ENCODE measurements around the gene WNT6.

Gene WNT6

DNA sequence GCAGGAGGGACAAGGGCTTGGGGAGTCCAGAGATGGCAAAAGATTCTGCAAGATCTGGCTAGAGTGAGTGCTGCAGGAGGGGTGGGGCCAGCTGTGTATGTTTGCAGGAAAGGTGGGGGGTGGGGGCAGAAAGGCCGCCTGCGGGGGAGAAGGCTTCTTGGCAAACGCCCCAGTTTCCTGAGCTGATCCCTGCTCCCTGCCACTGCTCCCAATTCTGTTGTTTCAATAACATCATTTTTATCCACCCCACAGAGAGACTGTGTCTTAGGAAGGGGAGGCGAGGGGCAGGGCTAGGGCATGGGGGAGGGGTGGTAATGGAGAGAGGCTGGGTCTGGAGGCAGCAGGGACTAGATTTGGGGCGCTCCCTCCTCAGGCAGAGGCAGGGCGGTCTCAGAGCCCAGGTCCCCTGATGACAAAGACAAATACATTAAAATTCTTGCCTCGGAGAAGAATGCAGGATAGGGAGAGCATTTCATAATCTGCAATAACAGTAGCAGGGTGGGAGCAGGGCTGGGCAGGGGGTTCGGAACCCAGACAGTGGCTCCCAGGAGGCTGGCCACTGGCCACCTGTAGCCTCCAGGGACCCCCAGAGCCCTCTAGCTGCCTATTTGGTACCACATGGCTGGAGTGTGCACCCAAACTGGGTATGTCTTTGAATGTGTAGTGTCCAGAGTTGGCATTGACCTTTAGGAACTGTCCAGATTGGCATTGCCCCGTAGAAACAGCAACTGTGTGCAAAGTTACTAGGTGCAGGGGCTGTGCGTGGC lies 2.1 kb upstream of the WNT6 start:
- no peak overlapping the region for H3K4me2 ChIP-seq
- no peak overlapping the region for H3K27ac ChIP-seq
- H4K20me1 ChIP-seq = peaks cover 0 to 78% (median 37%) of the 10 kb centered on the region in 11 experiments; a peak in 16 of 22 replicates
- no peaks in the 10 kb centered on the region for H3K36me3 ChIP-seq
- H3K9me3 ChIP-seq (replicated peaks in 1 of 11) = peaks cover 0 to 5% (median 0%) of the 10 kb centered on the region in 11 experiments; a peak in 1 of 22 replicates
- no peak overlapping the region for H3K9ac ChIP-seq
- peaks cover 8 to 19% (median 13%) of the 10 kb centered on the region in 10 experiments; a peak in 19 of 20 replicates for H3K4me1 ChIP-seq
- no peak overlapping the region for H3K4me3 ChIP-seq
- no peak for TF ChIP-seq Cebpa-rat (IDR thresholded peaks at IDR 0.05)
- peaks cover 100% of the 10 kb centered on the region in 11 experiments for H3K27me3 ChIP-seq

- Histone ChIP-seq H3K9ac (no peak overlapping the region), H4K20me1 (peaks cover 0 to 79% (median 37%) of the 10 kb centered on the region in 11 experiments; a peak in 16 of 22 replicates), H3K27ac (no peak overlapping the region), H3K27me3 (peaks cover 100% of the 10 kb centered on the region in 11 experiments), H3K4me2 (no peak overlapping the region), H3K4me1 (peaks cover 8 to 19% (median 13%) of the 10 kb centered on the region in 10 experiments; a peak in 19 of 20 replicates), H3K36me3 (no peaks in the 10 kb centered on the region), H3K9me3 (replicated peaks in 1 of 11) (peaks cover 0 to 5% (median 0%) of the 10 kb centered on the region in 11 experiments; a peak in 1 of 22 replicates), H3K4me3 (no peak overlapping the region)
- TF ChIP-seq Cebpa-rat (IDR thresholded peaks at IDR 0.05) = no peak
Measured at GRCh38 chr2:218858138-218858445, 1.5 kb upstream of the WNT6 start.

- Histone ChIP-seq H3K36me3 (no peaks in the 10 kb centered on the region), H3K27ac (no peak overlapping the region), H4K20me1 (peaks cover 0 to 75% (median 34%) of the 10 kb centered on the region in 11 experiments; a peak in 16 of 22 replicates), H3K4me3 (peak overlapping the region in 7 of 10 experiments; percentile 20 to 59 (median 36); a peak in 7 of 20 replicates), H3K9me3 (replicated peaks in 1 of 11) (peaks cover 0 to 5% (median 0%) of the 10 kb centered on the region in 11 experiments; a peak in 1 of 22 replicates), H3K4me2 (peak overlapping the region; percentile 33 to 59 (median 45); a peak in 16 of 22 replicates), H3K9ac (no peak overlapping the region), H3K4me1 (peaks cover 8 to 19% (median 13%) of the 10 kb centered on the region in 10 experiments; a peak in 19 of 20 replicates), H3K27me3 (peaks cover 99 to 100% (median 100%) of the 10 kb centered on the region in 11 experiments)
- TF ChIP-seq Cebpa-rat (IDR thresholded peaks at IDR 0.05) = no peak
Measured at GRCh38 chr2:218858671-218859555, 692 bp upstream of the WNT6 start.

DNA sequence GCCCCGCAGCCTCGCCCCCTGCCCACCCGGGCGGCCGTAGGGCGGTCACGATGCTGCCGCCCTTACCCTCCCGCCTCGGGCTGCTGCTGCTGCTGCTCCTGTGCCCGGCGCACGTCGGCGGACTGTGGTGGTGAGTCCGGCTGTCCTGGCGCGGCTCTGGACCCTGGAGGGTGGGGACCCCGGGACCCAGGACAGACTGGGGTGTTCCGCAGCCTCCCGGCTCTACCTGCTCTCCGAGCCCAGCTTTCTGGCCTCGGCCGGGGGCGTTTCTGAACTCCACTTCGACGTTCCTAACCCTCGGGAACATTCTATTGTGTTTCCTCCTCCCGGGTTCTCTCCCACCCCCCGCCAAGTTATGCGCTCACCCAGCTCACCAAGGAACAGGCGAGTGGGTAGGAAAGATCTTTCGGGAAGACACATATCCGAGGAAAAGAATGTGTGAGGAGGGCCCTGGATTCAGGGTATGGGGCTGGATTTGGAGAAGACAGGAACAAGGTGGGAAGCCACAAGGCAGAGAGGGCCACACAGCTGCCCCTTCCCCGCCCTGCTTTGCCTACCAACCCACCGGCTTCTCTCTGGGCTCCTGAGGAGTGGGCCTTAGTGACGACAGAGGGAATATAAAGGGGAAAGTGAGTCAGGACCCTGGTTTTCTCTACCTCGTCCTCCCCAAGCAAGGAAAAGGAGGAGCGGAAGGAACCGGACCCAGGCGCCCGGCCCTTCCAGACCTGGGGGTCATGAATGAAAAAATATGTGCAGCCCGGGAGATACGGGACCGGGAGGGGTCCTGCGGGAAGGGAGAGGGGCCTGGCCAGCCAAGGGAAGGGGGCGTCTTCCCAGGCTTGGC lies 605 bp downstream of the WNT6 start:
- no peaks in the 10 kb centered on the region for H3K36me3 ChIP-seq
- no peak overlapping the region for H3K9ac ChIP-seq
- H3K4me1 ChIP-seq = peaks cover 8 to 19% (median 13%) of the 10 kb centered on the region in 10 experiments; a peak in 19 of 20 replicates
- peak overlapping the region; percentile 30 to 64 (median 52); a peak in 18 of 20 replicates for H3K4me3 ChIP-seq
- H3K4me2 ChIP-seq = peak overlapping the region; percentile 69 to 86 (median 76)
- no peak for TF ChIP-seq Cebpa-rat (IDR thresholded peaks at IDR 0.05)
- peaks cover 0 to 3% (median 0%) of the 10 kb centered on the region in 11 experiments; a peak in 1 of 22 replicates for H3K9me3 ChIP-seq (replicated peaks in 1 of 11)
- H3K27ac ChIP-seq = no peak overlapping the region
- H4K20me1 ChIP-seq = peaks cover 0 to 68% (median 31%) of the 10 kb centered on the region in 11 experiments; a peak in 16 of 22 replicates
- H3K27me3 ChIP-seq = peaks cover 96 to 100% (median 100%) of the 10 kb centered on the region in 11 experiments

DNA sequence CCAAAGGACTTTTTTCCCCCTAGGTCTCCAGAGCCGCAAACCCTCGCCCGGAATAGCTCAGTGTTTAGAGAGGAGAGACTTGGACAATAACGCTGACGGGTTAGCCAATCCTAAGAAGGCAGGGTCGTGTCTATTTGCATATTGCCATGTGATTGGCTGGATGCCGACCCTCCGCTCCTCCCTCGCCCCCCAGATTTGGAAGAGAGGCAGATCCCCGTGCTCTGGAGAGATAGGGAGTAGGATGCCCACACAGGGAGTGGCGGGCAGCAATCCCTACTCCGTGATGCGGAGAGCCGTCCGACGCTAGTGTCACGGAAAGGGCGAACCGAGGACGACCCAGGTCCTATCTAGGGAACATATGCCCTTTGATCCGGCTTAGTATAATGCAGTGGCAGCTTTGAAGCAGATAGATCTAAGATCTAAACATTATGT lies 1.4 kb downstream of the WNT6 start:
- peaks cover 8 to 19% (median 13%) of the 10 kb centered on the region in 10 experiments; a peak in 19 of 20 replicates for H3K4me1 ChIP-seq
- H3K27ac ChIP-seq = no peak overlapping the region
- TF ChIP-seq Cebpa-rat (IDR thresholded peaks at IDR 0.05) = no peak
- H3K4me3 ChIP-seq = peak overlapping the region in 3 of 10 experiments; percentile 14 to 40 (median 16); a peak in 3 of 20 replicates
- peak overlapping the region in 10 of 11 experiments; percentile 7 to 82 (median 59); a peak in 17 of 22 replicates for H3K4me2 ChIP-seq
- no peaks in the 10 kb centered on the region for H3K36me3 ChIP-seq
- H4K20me1 ChIP-seq = peaks cover 0 to 60% (median 31%) of the 10 kb centered on the region in 11 experiments; a peak in 16 of 22 replicates
- no peak overlapping the region for H3K9ac ChIP-seq
- no peaks in the 10 kb centered on the region for H3K9me3 ChIP-seq (replicated peaks in 1 of 11)
- H3K27me3 ChIP-seq = peaks cover 90 to 98% (median 97%) of the 10 kb centered on the region in 11 experiments

- peaks cover 8 to 16% (median 13%) of the 10 kb centered on the region in 10 experiments; a peak in 19 of 20 replicates for H3K4me1 ChIP-seq
- H3K27ac ChIP-seq = no peak overlapping the region
- H3K4me2 ChIP-seq = no peak overlapping the region; a peak in 1 of 22 replicates
- H4K20me1 ChIP-seq = peaks cover 0 to 53% (median 29%) of the 10 kb centered on the region in 11 experiments; a peak in 16 of 22 replicates
- peaks cover 84 to 97% (median 96%) of the 10 kb centered on the region in 11 experiments for H3K27me3 ChIP-seq
- H3K9ac ChIP-seq = no peak overlapping the region
- H3K9me3 ChIP-seq (replicated peaks in 1 of 11) = no peaks in the 10 kb centered on the region
- H3K4me3 ChIP-seq = no peak overlapping the region
- H3K36me3 ChIP-seq = no peaks in the 10 kb centered on the region
- TF ChIP-seq Cebpa-rat (IDR thresholded peaks at IDR 0.05) = no peak
Measured at GRCh38 chr2:218861645-218862318, 2.2 kb downstream of the WNT6 start.

DNA sequence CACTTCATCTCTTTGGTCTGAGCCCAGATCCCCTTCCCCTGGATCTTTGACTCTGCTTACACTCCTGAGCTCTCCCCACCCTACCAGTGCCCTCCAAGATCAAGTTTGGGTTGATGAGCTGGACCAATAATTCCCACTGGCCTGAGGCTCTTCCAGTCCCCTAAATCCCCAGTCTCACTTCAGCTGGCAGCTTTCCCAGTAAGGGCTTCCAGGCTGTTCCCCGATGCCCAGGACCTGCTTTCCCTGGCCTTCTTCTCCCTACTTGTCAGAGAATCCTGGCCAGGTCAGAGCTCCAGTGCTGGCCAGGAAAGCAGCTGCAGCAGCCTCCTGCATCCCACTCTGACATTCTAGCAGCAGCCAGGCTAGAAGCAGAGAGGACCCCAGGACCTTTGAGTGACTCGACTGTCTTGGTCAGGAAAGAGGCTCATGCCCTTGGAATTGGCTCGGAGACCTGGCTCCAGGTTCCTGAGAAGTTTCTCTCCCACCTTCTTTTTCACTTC lies 3.5 kb downstream of the WNT6 start:
- no peak for TF ChIP-seq Cebpa-rat (IDR thresholded peaks at IDR 0.05)
- no peak overlapping the region for H3K4me3 ChIP-seq
- H3K9ac ChIP-seq = no peak overlapping the region
- H3K27me3 ChIP-seq = peaks cover 71 to 97% (median 96%) of the 10 kb centered on the region in 11 experiments
- H3K27ac ChIP-seq = no peak overlapping the region
- peaks cover 0 to 44% (median 23%) of the 10 kb centered on the region in 11 experiments; a peak in 16 of 22 replicates for H4K20me1 ChIP-seq
- H3K9me3 ChIP-seq (replicated peaks in 1 of 11) = no peaks in the 10 kb centered on the region
- H3K36me3 ChIP-seq = no peaks in the 10 kb centered on the region
- no peak overlapping the region for H3K4me2 ChIP-seq
- peaks cover 8 to 18% (median 13%) of the 10 kb centered on the region in 10 experiments; a peak in 19 of 20 replicates for H3K4me1 ChIP-seq
